Muscle layer of colon (tissue), 2 donors: ENCODE measurements around the gene MIA3.
"Not testable (repeated sequence)": the region's sequence is repeated elsewhere in the genome, so short reads cannot be mapped to it uniquely, and the experiment has no call there.

Source experiments
- H3K27ac ChIP-seq: one replicate; pipeline ENCODE4 v1.7.0; 2013; ENCODE audit warnings: low read depth, mild to moderate bottlenecking, low read length, moderate library complexity
- H3K27me3 ChIP-seq, 2 donors: one replicate each; pipeline ENCODE4 v1.7.0; 2013; ENCODE audit warnings: low read length in 2 of 2, mild to moderate bottlenecking in 2 of 2; ENCODE audit not compliant: insufficient read depth in 2 of 2, control insufficient read depth in 1 of 2
- H3K36me3 ChIP-seq: one replicate; pipeline ENCODE4 v1.7.0; 2013; ENCODE audit warnings: mild to moderate bottlenecking, low read length; ENCODE audit not compliant: insufficient read depth
- H3K4me1 ChIP-seq: one replicate; pipeline ENCODE4 v1.7.0; 2013; ENCODE audit warnings: mild to moderate bottlenecking, low read length; ENCODE audit not compliant: insufficient read depth
- H3K4me3 ChIP-seq, 2 donors: one replicate each; pipeline ENCODE4 v1.7.0; 2013; ENCODE audit warnings: low read length in 2 of 2, low read depth in 1 of 2, mild to moderate bottlenecking in 1 of 2, moderate library complexity in 1 of 2
- H3K9ac ChIP-seq: one replicate; pipeline ENCODE4 v1.7.0; 2013; ENCODE audit warnings: low read length
- H3K9me3 ChIP-seq: one replicate; pipeline ENCODE4 v1.7.0; 2013; ENCODE audit warnings: mild to moderate bottlenecking, low read length
- donor health status: abdominal sarcoma.
- donor health status: Adenocarcinoma of cecum.

The MIA3 gene

DNA sequence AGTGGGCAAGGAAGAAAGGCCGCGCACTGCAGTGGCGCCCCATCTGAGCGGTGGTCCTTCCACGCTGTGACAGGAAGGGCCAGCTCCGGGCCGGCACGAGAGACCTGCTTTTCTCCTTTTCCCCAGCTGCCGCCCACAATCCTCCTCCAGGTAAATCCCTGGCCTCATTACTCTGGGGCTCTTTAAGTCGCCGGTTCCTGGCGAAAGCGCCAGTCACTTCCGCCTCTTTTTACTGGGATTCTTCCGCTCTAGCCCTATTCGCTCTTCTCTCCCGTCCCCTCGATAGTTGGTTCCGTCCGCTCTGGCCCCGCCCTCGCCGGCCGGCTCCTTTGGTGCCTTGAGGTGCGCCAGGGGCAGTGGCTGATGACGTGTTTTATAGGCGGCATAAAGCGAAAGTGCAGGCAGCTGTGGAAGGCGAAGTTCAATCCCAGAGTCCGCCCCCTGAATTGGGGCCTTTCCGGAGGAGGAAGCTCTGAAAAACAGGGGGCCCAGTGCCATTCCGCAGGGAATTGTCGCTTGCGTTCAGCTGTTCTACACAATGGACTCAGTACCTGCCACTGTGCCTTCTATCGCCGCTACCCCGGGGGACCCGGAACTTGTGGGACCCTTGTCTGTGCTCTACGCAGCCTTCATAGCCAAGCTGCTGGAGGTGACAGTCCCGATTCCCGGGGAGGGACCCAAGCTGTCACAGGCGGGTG, 26.2 kb downstream of the MIA3 start:
- peak overlapping the region; percentile 99 for H3K27ac ChIP-seq
- H3K36me3 ChIP-seq = no peaks in the 10 kb centered on the region
- peaks cover 16% of the 10 kb centered on the region for H3K4me1 ChIP-seq

DNA sequence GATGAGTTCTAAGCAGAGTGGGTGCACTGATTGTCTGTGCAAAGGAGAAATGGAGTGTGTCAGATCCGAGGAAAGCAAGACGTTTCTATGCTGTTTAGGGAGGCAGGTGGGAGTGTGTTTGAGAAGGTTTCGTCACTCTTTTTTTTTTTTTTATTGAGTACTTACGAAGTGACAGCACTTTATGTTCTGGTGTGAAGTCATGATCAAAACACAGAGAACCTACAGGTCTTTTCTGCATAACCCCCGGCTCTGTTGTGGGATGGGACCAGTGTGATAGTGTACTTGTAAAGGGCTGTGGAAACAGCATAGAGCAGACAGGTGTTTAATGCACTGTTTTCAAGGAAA, 26.7 kb downstream of the MIA3 start:
- Histone ChIP-seq H3K9ac (peak overlapping the region; percentile 97), H3K9me3 (no peaks in the 10 kb centered on the region), H3K27ac (peak overlapping the region; percentile 99), H3K4me3 (peak overlapping the region; percentile 76 to 91), H3K4me1 (peaks cover 16% of the 10 kb centered on the region), H3K36me3 (peaks cover 4% of the 10 kb centered on the region), H3K27me3 (no peaks in the 10 kb centered on the region)

More for the DNA sequence above, 26.2 kb downstream of the MIA3 start:
- peak overlapping the region; percentile 97 for H3K9ac ChIP-seq
- H3K4me3 ChIP-seq = peak overlapping the region; percentile 76 to 91
- H3K27me3 ChIP-seq = no peaks in the 10 kb centered on the region
- H3K9me3 ChIP-seq = no peaks in the 10 kb centered on the region

DNA sequence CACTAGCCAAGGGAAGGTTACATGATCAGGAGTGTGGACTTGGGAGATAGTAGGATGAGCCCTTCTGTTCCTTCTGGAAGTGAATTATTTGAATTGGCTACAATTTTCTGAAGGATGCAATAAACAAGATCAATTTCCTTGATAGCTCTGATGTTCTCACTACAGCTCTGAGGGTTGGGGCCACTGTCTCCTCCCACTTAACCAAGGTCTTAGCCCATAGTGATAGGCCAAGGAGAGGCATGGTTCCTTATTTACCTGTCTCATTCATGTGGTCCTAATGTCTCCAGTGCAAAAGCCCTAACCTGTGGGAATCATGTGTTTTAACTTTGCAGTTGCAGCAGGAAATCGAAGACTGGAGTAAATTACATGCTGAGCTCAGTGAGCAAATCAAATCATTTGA, 34.8 kb downstream of the MIA3 start:
- peaks cover 74% of the 10 kb centered on the region for H3K36me3 ChIP-seq
- H3K27me3 ChIP-seq = no peaks in the 10 kb centered on the region
- no peak overlapping the region for H3K9ac ChIP-seq
- H3K4me3 ChIP-seq = no peak overlapping the region
- H3K9me3 ChIP-seq = no peaks in the 10 kb centered on the region
- no peaks in the 10 kb centered on the region for H3K4me1 ChIP-seq
- H3K27ac ChIP-seq = no peak overlapping the region

DNA sequence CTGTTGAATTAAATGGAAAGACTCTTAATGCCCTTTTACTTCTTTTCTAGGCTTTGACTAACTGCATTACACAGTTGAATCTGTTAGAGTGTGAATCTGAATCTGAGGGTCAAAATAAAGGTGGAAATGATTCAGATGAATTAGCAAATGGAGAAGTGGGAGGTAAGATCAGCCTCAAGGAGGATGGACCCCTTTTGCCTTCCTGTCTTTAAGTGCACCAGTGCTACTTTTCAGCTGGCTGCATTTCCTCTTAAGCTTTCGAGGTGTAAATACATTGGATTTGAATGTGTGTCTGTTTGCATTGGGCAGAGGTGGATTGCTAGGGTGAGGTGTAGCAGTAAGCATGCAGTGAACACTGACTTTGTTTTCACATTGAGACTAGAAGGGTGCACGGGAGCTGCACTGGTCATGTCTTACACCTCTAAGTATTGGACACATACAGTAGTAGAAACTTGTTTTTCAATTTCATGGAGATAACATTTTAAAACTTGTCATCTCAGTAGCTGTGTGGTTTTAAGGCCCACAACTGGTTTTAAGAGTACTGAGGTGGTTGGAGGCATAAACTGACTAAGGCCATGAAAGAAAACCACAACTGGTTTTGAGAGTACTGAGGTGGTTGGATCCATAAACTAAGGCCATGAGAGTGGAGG, 35.4 kb downstream of the MIA3 start:
- no peaks in the 10 kb centered on the region for H3K27me3 ChIP-seq
- peaks cover 79% of the 10 kb centered on the region for H3K36me3 ChIP-seq

DNA sequence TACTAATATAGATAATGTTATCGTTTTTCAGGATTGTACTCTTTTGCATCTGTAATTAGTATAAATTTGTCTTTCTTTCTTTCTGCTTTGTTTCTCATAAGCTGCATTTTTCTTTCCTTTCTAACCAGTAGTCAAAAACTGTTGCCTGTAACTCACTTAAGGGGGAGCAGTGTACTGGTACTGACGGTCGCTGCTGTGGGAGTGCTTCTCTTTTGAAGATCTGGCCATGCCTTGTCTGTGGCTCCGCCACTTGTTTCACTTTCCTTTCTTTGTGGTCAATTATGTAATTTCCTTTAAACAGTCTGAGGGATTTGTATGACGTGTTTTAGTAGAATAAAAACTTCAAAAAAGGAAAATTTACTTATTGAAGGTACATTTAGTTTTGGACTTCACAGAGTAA, 37.0 kb downstream of the MIA3 start:
- Histone ChIP-seq H3K27me3 (no peaks in the 10 kb centered on the region), H3K4me3 (no peak overlapping the region), H3K4me1 (no peaks in the 10 kb centered on the region), H3K9me3 (no peaks in the 10 kb centered on the region), H3K27ac (no peak overlapping the region), H3K9ac (no peak overlapping the region), H3K36me3 (peaks cover 88% of the 10 kb centered on the region)

More for the DNA sequence above, 35.4 kb downstream of the MIA3 start:
- Histone ChIP-seq H3K4me3 (no peak overlapping the region), H3K9ac (no peak overlapping the region), H3K27ac (no peak overlapping the region), H3K9me3 (no peaks in the 10 kb centered on the region), H3K4me1 (no peaks in the 10 kb centered on the region)

DNA sequence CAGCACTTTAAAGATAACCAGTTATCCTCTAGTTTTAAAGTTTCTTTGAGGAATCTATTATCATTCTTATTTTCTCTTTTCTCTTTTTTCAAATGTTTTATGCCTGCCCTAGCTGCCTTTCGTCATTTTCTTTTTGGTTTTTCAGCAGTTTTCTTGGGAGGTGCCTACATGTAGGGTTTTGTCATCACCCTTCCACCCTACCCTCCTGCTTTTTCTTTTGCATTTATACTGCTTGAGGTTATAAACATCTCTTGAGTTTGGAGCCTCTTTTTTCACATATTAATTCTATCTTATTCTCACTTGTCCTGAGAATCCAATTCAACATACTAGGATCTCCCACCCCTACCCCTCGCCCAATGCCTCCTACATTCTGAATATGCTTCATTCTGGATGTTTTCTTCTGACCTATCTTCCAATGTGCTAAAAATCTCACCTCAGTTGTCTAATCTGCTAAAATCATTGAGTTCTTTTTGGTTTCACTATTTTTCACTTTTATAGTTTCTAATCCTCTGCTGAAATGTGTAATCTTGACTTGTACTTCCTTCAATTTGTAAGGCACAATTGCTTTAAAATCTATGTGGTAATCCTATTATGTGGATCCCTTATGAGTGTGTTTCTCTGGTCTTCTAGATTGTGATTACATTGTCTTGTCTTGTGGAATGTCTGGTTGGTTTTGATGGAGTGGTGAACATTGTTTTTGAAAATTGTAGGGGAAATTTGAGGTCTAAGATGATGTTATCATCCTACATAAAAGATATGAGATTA, 38.7 kb downstream of the MIA3 start:
- H3K9me3 ChIP-seq = no peaks in the 10 kb centered on the region
- no peak overlapping the region for H3K4me3 ChIP-seq
- H3K9ac ChIP-seq = no peak overlapping the region
- H3K27ac ChIP-seq = no peak overlapping the region
- H3K36me3 ChIP-seq = peaks cover 90% of the 10 kb centered on the region
- H3K4me1 ChIP-seq = no peaks in the 10 kb centered on the region
- no peaks in the 10 kb centered on the region for H3K27me3 ChIP-seq

DNA sequence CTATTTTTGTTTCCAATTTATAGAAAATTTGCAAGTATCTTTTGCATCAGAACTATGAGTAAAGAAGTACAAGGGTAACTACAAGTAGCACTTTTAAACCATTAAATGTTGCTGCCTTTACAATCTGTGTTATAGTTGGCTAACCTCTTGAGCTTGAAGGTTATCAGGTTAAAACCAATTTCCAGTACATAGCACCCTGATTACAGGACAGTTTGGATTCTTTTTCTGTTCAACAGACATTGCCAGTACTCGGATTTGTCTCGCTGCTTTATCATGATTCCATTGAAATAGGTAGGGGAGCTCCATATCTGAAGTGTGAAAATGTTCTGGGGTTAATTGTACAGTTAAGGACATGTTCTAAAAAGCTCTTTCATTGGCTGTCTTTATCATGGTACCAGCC, 40.0 kb downstream of the MIA3 start:
- H3K27ac ChIP-seq = no peak overlapping the region
- H3K4me3 ChIP-seq = no peak overlapping the region
- H3K27me3 ChIP-seq = no peaks in the 10 kb centered on the region
- peaks cover 90% of the 10 kb centered on the region for H3K36me3 ChIP-seq
- no peak overlapping the region for H3K9ac ChIP-seq
- no peaks in the 10 kb centered on the region for H3K9me3 ChIP-seq
- H3K4me1 ChIP-seq = no peaks in the 10 kb centered on the region

DNA sequence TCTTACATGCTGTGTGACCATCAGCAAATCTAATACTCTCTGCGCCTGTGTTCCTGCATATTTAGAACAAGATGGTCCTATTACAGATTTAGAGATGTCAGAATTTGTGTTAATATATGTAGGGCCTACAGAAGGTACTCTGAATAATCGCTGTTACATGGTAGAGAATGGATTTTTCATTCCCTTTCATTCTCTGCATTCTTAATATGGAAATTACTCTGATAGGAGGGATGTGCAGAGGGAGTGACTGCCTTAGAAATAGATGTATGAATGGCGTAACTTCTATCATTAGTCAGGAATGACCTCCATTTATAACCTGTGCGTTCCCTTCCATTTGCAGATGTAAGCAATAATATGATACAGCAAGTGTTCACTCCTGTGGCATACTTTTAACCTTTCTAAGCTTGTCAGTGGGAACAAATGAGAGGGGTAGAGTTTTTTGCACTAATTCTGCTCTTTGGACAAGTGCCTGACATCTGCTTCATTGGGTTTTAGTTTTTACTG, 45.6 kb downstream of the MIA3 start:
- Histone ChIP-seq H3K36me3 (peaks cover 77% of the 10 kb centered on the region), H3K9ac (no peak overlapping the region), H3K27ac (no peak overlapping the region), H3K9me3 (no peaks in the 10 kb centered on the region), H3K4me3 (no peak overlapping the region), H3K4me1 (no peaks in the 10 kb centered on the region), H3K27me3 (no peaks in the 10 kb centered on the region)

DNA sequence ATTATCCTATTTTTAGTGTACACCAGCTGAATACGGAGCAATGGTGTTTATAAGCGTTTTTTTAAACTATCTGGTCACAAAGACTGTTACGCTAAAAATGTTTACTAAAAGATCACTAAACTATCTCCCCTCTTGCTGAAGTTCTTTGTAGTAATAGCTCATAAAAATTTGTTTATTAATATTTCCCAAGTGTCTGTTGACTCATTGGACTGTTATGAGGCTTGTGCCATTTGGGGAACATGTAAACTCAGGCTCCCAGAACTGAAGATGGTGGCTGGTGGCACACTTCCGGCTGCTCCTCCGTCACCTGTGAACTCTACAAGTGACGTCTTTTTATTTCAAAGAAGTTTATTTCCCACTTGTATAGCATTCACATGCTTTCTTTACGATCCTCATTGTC, 48.1 kb downstream of the MIA3 start:
- Histone ChIP-seq H3K27ac (no peak overlapping the region), H3K27me3 (no peaks in the 10 kb centered on the region), H3K4me3 (no peak overlapping the region), H3K9ac (no peak overlapping the region), H3K4me1 (no peaks in the 10 kb centered on the region), H3K9me3 (no peaks in the 10 kb centered on the region), H3K36me3 (peaks cover 53% of the 10 kb centered on the region)

DNA sequence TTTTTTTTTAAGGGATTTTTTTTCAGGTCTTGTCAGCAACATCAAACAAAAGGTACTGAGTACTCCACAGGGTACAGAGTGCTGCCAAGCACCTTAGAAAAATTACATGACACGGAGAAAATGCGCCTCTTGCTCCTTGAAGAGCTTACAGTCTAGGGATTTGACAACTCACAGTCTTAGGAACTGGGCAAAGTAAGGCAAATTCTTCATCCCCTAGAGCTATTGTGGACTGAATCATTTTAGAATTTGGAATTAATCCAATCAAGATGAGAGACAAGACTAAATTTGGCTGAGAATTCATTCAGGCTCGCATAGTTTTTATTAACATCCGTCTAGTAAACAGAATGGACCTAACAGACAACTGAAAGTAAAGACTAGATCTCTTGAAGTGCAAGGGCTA, 50.3 kb downstream of the MIA3 start:
- H3K9me3 ChIP-seq, H3K27me3 ChIP-seq, H3K4me1 ChIP-seq, H3K4me3 ChIP-seq, H3K27ac ChIP-seq, H3K9ac ChIP-seq: not testable (repeated sequence)
- H3K36me3 ChIP-seq = peaks cover 47% of the 10 kb centered on the region

DNA sequence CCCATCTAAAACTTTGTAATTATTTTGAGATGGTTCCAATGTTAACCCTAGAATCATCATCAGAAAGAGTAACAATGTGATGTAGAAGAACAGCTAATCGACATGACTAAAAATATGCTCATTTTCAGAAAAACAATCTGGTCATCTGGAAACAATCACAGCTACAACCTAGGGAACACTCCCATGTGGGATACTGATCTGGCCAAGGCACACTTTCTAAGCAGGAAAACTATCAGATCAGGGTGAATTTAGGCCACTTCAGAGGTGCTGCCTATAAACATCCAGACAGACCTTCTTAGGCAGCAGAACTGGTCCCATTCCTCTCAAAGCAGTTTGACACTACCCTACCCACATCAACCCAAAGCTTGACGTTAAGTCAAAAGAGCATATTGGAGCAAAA, 51.2 kb downstream of the MIA3 start:
- not testable (repeated sequence) for H3K4me3 ChIP-seq, H3K27me3 ChIP-seq, H3K9ac ChIP-seq, H3K4me1 ChIP-seq, H3K27ac ChIP-seq, H3K9me3 ChIP-seq
- H3K36me3 ChIP-seq = peaks cover 37% of the 10 kb centered on the region
